GM10847 (cell line): ENCODE results near the gene NPSR1.

Experiments used
- POLR2A ChIP-seq: IDR thresholded peaks from 2 replicates; pipeline ENCODE4 v1.6.1; 2011; ENCODE audit not compliant: insufficient read length; ENCODE audit errors: extremely low read depth

Gene NPSR1

GRCh38 chr7:34869057-34869456, 211.0 kb downstream of the NPSR1 start:
- no peak for TF ChIP-seq POLR2A

GRCh38 chr7:34875481-34875880, 217.5 kb downstream of the NPSR1 start:
- no peak for TF ChIP-seq POLR2A

GRCh38 chr7:34879871-34880270, 221.9 kb downstream of the NPSR1 start:
- no peak for TF ChIP-seq POLR2A

- no peak for TF ChIP-seq POLR2A
Observed at GRCh38 chr7:34886856-34887255, 228.8 kb downstream of the NPSR1 start.

GRCh38 chr7:34889951-34890350, 231.9 kb downstream of the NPSR1 start:
- no peak for TF ChIP-seq POLR2A

- no peak for TF ChIP-seq POLR2A
Observed at GRCh38 chr7:34895202-34895601, 237.2 kb downstream of the NPSR1 start.
